SIG-M5 (cell line): ENCODE data around the gene ZNF816.
"Not testable (repeated sequence)": the region's sequence is repeated elsewhere in the genome, so short reads cannot be mapped to it uniquely, and the experiment has no call there.

ENCODE experiments used
- DNase-seq: peaks from one replicate; lab custom pipeline; 2025; lab: John Stamatoyannopoulos, UW

The ZNF816 gene

DNA sequence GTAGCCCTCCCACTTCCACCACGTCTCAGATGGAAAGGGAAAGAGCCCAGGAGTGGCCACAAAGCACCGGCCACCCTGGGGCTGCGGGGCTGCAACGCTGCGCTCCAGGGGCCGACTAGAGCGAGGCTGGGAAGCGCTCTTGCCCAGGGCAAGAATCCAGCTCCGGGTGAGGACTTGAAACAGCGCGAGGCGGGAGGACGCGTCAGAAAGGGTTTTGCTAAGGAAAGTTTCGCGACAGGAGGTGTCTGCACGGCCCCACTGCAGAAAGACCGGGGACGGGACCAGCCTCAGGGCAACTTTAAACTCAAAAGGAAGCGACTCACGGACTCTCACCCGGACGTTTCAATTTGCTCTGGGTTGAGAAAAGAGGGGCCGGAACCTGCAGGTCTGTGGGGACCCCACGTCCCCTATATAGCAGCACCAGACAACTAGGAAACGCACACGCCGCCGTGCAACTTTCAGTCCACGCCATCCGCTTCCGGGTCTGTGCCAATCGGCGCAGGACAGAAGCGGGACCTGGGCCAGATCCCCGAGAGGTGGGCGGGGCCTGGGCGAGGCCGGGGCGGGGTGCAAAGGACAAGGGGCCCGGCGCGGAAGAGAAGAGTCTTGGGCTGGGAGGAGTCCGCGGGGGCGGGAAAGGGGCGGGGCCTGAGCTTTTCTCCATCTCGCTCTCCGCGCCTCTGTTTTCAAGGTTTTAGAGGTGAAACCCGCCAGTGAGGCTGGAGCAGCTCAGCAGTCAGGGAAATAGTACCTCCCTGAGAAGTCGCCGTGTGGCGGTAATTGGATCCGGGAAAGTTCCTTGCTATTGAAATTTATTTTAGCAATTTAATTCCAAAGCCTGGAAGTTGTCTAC is at the start of gene ZNF816:
ZNF816 (minus strand) TSS at position 488 of the 853 bp plus-strand sequence. CDS start 6,792 bp downstream, outside the sequence.
- DNase-seq: no peak

DNA sequence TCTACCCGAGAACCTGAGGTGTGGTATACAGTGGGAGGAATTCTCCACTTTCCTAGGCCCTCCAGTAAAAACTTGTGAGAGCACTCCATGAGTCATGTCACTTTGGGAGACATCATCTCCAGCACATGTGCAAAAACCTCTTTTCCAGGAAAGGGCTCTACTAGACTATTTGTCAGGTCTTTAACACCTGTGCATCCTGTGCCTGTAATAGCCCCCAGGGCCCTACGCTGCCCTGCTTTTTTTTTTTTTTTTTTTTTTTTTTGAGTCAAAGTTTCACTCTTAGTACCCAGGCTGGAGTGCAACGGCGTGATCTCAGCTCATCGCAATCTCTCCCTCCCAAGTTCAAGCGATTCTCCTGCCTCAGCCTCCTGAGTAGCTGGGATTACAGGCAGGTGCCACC is 49.3 kb upstream of the ZNF816 start:
- no peak for DNase-seq

DNA sequence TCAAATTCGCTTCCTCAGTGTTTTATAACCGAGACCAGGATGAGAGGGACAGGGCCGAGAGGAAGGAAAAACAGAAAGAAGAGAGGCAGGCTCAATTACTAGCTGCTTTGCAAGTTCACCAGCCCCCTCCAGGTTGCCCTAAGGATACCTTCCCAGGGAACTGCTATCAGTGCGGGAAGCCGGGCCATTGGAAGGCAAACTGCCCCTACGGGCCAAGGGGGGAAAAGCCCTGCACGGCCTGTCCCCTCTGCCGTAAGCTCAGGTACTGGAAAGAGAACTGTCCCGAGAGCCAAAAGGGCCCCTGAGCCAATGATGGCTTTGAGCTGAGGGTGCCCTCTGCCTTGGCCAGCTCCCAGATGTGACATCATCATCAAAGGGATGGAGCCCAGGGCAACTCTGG is 47.8 kb upstream of the ZNF816 start:
- DNase-seq: no peak

DNA sequence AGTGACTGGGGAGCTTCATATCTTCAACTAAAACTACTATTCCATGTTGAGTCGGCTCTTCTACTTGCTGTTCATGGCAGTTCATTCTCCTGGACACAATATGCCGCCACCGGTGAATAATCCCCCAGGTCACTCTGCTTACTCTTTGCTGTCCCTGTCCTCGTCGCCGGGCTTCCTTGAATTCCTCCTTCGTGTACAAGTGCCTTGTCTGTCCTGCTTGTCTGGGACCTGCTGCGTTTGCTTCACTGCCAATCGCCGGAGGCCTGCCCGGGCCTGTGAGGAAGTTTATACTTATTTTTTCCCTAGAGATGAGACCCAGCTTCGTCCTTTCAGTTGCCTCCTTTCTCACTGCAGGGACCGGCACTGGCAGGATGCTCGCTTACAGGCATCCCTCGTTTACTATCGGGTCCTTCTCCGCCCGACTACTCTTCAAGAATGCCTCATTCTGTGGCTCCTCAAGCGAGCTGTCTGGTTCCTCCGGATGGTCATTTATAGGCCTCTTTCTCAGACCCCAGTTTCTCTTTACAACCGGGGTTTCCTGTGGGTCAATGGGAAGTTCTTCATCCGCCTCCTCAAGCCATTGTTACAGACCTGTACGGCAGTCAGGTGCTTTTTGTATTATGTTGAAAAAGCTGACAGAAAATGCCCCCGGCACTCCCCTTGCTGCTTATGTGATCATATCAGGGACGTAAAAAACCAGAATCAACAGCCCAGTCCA is 45.5 kb upstream of the ZNF816 start:
- DNase-seq: no peak

DNA sequence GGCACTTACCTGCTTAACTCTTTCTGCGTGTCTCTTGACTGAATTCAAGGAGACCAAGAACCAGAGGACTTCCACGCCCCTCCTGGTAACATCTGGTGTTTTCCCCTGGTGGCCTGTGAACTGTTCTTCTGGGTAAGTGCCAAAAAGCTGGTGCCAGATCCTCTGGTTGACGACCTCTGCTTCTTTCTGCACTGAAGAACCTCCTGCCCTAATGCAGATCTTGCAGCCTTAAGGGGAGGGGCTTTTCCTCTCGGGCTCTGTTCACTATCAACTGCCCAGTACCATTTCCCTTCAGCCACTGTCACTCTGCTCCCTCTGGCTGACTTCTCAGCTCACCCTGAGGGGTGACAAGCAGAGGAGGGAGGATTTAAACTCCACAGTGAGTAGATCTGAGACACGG is 44.9 kb upstream of the ZNF816 start:
- no peak for DNase-seq

DNA sequence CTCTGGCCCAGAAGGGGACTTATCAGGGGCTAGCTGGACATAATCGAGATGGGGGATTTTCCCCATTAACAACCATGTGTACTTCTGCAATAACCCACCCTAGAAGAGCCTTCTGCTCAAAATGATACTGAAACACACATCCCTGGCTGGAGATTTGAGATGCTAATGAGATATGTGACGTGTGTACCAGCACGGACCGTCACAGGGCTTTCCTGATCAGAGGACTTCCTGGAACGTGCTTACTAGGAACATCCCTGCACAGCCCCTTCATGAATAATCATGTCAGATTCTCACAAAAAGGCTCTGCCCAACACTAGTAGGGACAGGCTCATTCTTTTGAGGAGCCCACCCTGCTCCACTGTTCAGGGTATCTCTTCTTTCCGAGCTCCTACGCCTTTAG is 44.5 kb upstream of the ZNF816 start:
- DNase-seq: no peak

DNA sequence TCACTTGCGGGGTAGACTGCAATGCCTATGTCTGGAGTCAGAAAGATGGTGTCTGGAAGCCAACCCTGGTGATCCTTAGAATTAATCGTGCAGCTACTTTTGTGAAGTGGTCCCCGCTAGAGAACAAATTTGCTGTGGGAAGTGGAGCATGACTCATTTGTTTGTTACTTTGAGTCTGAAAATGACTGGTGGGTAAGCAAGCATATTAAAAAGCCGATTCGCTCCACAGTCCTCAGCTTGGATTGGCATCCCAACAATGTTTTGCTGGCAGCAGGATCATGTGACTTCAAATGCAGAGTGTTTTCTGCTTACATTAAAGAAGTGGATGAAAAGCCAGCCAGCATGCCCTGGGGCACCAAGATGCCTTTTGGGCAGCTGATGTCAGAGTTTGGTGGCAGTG is 41.6 kb upstream of the ZNF816 start:
- no peak for DNase-seq

DNA sequence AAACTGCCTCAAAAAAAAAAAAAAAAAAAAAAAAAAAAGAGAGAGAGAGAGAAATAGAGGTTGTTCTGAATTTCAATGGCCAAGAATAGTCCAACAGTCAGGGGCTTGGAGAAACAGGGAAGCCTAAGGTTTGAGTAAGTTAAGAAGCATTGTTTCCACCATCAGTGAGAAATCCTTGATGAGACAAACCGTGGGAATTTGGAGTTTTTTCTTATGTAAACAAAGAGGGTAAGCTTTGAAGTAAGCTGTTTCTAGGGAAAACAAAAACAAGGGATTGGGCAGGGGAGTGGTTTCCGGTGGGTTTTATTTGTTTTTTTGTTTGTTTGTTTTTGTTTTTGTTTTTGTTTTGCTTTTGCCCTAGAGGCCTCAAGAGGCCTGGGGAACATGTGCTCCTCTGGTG is 39.8 kb upstream of the ZNF816 start:
- DNase-seq: no peak

DNA sequence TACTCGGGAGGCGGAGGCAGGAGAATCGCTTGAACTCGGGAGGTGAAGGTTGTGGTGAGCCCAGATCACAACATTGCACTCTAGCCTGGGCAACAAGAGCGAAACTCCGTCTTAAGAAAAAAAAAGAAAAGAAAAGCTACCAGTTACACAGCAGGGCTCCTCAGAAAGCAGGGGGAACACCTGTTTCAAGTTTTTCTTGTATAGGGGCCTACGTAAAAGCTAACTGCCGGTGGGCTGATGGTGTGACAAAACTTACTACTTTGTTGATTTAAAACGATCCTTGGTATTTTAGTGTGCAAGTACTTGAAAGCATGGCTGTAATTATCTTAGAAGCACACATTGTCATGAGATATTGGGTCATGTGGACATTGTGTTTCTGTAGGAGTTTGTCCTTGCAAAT is 35.3 kb upstream of the ZNF816 start:
- no peak for DNase-seq

DNA sequence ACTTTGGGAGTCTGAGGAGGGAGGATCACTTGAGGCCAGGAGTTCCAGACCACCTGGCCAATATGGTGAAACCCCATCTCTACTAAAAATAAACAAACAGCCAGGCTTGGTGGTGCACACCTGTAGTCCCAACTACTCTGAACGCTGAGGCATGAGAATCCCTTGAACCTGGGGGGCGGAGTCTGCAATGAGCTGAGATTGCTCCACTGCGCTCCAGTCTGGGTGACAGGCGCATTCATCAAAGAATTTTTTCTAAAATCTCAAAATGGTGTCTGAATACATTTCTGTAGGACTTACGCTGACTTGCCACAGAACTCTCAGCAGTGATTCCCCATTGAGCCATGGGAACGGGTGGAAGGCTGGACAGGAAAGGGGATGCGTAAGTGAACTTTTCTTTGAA is 33.0 kb upstream of the ZNF816 start:
- no peak for DNase-seq

DNA sequence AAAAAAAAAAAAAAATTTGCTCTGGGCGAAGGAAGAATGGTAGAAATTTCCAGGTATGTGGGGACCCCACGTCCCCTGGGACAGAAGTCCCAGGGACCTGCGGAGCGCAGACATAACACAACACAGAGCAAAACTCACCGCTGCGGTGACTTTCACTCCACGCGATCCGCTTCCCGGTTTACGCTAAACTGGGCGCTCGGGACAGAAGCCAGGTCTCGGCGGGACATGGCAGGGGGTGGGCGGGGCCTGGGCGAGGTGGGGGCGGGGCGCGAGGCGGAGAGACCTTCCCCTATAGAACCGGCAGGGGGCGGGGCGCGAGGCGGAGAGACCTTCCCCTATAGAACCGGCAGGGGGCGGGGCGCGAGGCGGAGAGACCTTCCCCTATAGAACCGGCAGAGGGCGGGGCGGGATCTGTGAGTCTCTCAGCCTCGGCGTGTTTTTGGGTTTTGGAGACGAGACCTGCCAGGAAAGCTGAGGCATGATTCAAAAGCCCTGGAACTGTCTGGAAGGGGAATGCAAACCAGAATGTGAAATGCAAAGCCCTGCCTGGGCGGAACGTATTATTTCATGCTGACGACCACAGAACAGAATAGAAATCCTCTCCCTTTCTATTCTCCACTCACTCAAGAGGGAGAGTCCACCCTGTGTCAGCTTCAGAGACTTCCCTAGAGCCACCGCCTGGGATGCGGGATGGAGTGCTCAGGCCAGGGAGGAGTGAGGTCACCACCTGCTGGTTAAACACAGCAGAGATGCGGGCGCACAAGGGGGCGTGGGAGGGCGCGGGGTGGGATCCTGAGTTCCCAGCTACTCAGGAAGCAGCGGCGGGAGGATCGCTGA is 30.9 kb upstream of the ZNF816 start:
- DNase-seq: no peak

DNA sequence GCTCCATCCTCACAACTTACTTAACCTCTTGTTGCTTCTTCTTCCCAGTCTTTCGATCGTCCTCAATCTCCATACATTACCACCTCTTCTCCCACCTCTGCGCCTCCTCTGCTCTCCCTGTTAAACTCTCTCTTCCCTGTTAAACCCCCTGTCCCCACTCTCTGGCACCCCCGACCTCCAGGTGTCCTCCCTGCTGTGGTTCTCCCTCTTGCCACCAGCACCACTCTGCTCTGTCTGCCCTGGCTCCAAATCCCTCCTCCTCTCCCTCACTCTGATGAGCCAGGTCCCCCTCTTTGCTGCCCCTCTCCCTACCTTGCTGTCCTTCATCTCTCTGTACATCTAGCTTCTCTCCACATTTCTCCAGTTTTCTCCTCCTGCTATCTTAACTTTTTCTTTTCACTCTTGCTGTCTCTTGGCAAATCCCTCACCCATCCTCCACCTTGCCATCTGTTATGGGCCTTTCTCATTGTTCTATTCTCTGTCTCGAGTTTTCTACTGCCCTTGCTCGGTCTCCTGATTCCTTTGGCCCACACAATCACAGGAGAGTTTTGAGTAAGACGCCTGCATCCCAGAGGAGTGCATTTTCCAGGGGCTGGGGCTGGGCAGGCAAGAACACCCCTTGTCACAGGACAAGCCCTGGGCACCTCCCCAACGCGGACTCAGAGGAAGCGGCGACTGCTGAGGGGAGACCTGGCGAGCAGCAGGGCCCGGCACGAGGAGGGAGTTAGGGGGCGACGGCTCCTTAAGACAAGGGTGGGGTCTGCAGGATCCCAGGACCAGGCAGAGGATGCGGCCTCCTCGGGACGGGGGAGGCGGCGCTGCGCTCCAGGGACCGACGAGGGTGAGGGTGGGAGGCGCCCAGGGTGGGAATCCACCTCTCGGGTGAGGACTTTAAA is 29.7 kb upstream of the ZNF816 start:
- no peak for DNase-seq

DNA sequence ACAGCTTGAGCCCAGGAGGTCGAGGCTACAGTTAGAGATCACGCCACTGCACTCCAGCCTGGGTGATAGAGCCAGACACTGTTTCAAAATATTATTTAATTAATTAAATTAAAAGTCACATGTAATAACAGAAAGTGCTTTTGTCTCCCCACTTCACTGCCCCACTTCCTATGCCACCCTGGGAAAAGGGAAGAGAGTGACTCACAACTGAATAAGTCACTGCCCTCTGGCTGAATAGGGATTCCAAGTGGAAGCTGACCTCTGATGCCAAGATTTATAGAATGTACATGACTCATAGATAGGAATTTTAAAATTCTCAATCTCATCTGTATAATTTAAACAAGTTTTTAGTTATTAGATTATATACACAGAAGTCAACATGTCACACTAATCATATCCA is 28.8 kb upstream of the ZNF816 start:
- no peak for DNase-seq

DNA sequence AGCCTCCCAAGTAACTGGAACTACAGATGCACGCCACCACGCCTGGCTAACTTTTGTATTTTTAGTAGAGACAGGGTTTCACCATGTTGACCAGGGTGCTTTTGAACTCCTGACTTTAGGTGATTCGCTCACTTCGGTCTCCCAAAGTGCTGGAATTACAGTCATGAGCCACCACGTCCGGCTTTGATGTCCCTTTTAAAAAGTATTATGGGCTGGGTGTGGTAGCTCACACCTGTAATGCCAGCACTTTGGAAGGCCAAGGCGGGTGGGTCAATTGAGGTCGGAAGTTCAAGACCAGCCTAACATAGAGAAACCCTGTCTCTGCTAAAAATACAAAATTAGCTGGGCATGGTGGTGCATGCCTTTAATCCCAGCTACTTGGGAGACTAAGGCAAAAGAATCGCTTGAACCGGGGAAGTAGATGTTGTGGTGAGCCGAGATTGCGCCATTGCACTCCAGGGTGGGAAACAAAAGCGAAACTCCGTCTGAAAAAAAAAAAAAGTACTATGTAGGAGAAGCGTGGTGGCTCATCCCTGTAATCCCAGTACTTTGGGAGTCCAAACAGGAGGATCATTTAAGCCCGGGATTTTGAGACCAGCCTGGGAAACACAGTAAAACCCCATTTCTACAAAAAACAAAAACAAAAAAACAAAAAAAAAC is 28.2 kb upstream of the ZNF816 start:
- no peak for DNase-seq

DNA sequence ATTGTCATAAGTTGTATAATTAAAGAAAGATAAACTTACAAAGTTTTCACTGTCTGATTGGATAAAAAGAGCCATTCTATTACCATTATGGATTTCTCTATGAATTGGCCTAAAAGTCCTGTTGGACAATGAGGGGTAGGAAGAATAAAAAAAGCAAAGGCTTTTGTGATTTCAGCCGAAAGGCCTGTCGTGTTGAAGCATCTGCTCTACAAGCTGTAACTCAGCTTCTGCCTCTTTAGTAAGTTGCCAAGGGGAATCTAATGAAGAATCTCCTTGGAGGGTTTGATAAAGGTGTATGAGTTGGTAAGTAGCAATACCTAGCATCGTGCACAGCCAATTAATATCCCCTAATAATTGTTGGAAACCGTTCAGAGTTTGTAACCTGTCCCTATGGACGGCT is 25.8 kb upstream of the ZNF816 start:
- no peak for DNase-seq

DNA sequence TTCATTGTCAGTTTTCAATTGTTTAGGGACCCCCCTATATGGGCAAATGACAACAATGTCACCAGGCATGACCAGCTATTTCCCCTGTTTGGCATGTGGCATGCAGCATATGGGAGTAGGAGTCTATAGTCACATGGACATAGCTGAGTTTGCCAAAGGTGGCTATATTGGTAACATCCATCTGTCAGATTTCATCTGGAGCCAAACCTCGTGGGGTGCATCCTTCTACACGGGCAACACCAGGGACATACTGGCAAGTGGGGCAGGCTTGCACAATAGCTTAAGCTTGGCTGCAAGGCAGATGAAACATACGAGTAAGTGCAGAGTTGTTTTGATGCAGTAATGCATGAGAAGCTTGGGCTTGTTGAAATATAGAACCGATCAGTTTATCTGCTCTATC is 24.5 kb upstream of the ZNF816 start:
- DNase-seq: no peak

DNA sequence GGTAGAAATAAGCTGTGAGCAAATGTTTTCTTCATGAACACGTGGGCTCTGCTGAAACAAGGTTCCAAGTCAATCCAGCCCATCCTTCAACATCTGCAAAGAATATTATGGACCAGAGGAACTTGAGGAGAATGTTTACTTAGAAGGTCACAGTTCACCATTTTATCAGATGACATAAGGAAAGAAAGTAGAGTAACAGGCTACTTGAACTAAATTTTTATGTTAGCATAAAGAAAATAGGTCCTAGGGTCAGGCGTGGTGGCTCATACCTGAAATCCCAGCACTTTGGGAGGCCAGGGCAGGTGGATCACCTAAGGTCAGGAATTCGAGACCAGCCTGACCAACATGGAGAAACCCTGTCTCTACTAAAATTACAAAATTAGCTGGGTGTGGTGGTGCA is 20.5 kb upstream of the ZNF816 start:
- not testable (repeated sequence) for DNase-seq

DNA sequence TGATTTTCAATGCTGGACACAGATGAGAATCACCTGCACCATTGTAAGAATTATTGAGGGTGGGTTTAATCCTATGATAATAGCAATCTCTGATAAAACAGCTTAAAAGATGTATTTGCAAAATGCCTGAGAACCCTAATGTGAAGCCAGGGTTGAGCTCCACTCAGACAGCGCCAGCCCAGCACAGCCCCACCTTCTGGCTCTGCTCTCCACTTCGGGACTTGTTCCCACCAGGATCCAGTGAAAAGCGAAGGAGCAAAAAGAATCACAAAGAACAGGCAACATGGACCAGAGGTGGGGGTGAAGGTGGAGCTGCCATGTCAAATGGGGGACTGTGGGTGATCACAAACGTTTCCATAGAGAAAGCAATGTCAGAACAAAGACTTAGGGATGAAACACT is 18.6 kb upstream of the ZNF816 start:
- no peak for DNase-seq

DNA sequence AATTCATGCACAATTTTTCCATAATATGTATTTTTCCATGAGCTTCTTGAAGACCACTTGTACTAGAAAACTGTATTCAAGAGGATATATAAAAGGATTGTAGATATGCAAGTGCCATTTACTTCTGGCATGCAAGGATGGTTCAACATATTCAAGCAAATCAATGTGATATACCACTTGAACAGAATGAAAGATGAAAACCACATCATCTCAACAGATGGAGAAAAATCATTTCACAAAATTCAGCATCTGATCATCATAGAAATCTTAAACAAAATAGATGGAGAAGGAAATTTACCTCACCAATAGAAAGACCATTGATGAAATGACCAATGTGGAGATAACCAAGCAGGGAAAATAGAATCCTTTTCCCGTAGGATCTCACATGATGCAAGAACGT is 5.1 kb upstream of the ZNF816 start:
- no peak for DNase-seq

DNA sequence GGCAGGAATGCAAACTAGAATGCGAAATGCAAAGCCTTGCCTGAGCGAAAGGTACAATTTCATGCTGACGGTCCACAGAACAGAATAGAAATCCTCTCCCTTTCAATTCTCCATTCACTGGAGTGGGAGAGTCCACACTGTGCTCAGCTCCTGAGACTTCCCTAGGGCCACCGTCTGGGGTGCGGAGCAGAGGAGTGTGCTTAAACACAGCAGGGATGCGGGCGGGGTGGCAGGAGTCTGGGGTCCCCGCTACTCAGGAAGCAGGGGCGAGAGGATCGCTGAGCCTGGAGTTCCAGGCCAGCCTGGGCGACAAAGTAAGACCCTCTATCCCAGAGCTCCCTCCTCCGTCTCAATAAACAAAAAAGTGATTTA is 552 bp upstream of the ZNF816 start:
- DNase-seq: no peak

DNA sequence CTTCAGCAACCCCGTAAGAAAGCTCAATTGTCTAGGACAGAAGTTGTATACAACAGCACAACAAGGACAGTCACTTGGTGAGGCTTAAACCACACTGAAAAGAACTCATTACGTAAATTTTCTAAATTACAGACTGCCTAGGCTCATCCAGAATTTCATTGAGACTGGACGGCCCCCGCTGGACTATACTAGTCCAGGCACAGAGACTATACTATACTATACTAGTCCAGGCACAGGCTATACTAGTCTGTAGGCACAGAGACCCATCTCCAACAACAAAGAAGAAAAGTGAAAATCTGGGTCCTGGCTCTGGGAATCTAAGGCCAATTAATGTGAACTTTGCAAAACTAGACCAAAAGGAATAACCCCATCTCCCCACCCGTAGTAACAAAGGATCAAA is 700 bp downstream of the ZNF816 start:
- DNase-seq: no peak
